Body of pancreas (tissue), 4 donors: ENCODE data around the gene RHBG. TPM values are rescaled to one million over a fixed set of nuclear protein-coding genes. Genes with fewer than 3 reads are reported as not detected.

Experiments
- ATAC-seq: fragments of 150-250 bp; one replicate; pipeline ENCODE4 v1.9.1; 2016
- DNase-seq, 4 donors: peaks; one replicate each; pipeline ENCODE4 v3.0.0-alpha.2; 2019
- H3K27ac ChIP-seq, 4 donors: fragments of 200-600 bp; sonication (generic); 1 replicate in 3 of 4; 2 replicates in 1 of 4; pipeline versions ENCODE4 v1.5.1 to v1.6.1; 2016 to 2019; ENCODE audit warnings: mild to moderate bottlenecking in 1 of 4, mixed read lengths in 1 of 4, moderate library complexity in 1 of 4
- H3K27me3 ChIP-seq, 2 donors: fragments of 200-600 bp; sonication (generic); one replicate each; pipeline ENCODE4 v1.6.0; 2016; ENCODE audit warnings: mild to moderate bottlenecking in 1 of 2
- H3K36me3 ChIP-seq, 2 donors: fragments of 200-600 bp; sonication (generic); replicated peaks in 1 of 2; 2 replicates each; pipeline ENCODE4 v1.5.1; 2016; ENCODE audit warnings: low read depth in 2 of 2; ENCODE audit not compliant: insufficient read depth in 1 of 2
- H3K4me1 ChIP-seq: fragments of 200-600 bp; sonication (generic); one replicate; pipeline ENCODE4 v1.6.0; 2016
- H3K4me3 ChIP-seq, 2 donors: fragments of 200-600 bp; sonication (generic); 1 replicate in 1 of 2; 2 replicates in 1 of 2; pipeline ENCODE4 v1.5.1; 2016 to 2019
- H3K9me3 ChIP-seq, 3 donors: fragments of 200-600 bp; sonication (generic); 1 replicate in 2 of 3; 2 replicates in 1 of 3; pipeline ENCODE4 v1.5.1; 2016
- POLR2A ChIP-seq, 3 donors: fragments of 450-650 bp; IDR thresholded peaks; one replicate each; pipeline ENCODE4 v1.6.1; 2016; ENCODE audit warnings: antibody characterized with exemption in 3 of 3, mild to moderate bottlenecking in 2 of 3
- WGBS, 2 donors: methylation state at CpG; one replicate each; pipeline ENCODE4 v1.1.5; 2017; 5-methylcytosine and 5-hydroxymethylcytosine counted together
- intact Hi-C: fragments of 100-400 bp; cut with DNase I; formaldehyde crosslinking; loops from one replicate; pipeline ENCODE4 v1.15.1; 2023
- total RNA-seq, 2 donors: library from RNA; depleted of rRNA; stranded (reverse); fragments of >200 nt; gene quantifications; one replicate each; pipeline ENCODE4 v1.1.0, GENCODE V29; 2016
- TF ChIP-seq, protein P1 (sequence below), 7 experiments: fragments of 450-650 bp in 4 of 7; fragments of 200-600 bp in 3 of 7; sonication (generic) in 3 of 7; IDR thresholded peaks; one replicate each; pipeline ENCODE4 v1.5.1; 2016 to 2019; ENCODE audit warnings: antibody characterized with exemption in 7 of 7

The RHBG gene
- total RNA-seq, 2 donors from 2014 or later = 3.3 TPM; not detected in 1

DNA sequence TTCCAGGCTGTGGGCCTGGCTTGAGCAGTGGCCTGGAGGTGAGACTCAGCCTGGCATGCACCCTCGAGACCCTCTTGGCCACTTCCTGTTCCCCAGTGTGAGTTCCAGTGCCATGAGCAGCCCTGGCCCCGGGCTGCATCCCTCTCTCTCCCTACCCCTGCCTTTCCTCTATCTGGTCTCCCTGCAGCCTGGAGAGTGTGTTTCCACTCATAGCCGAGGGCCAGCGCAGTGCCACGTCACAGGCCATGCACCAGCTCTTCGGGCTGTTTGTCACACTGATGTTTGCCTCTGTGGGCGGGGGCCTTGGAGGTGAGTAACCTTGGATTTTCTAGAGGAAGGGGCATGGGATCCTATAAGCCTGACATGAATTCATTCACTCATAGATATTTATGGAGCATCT, 13.6 kb downstream of the RHBG start:
- Histone ChIP-seq H3K27ac (no peak overlapping the region), H3K4me1 (no peaks in the 10 kb centered on the region), H3K9me3 (no peaks in the 10 kb centered on the region), H3K27me3 (no peaks in the 10 kb centered on the region), H3K4me3 (no peak overlapping the region), H3K36me3 (no peaks in the 10 kb centered on the region)
- intact Hi-C loops = no loop called here
- 51 to 63% methylated on average over 5 to 7 of the region's 7 CpGs for WGBS, 2 donors
- TF ChIP-seq POLR2A (IDR thresholded peaks at IDR 0.05) = no peak
- TF ChIP-seq, protein P1, sequence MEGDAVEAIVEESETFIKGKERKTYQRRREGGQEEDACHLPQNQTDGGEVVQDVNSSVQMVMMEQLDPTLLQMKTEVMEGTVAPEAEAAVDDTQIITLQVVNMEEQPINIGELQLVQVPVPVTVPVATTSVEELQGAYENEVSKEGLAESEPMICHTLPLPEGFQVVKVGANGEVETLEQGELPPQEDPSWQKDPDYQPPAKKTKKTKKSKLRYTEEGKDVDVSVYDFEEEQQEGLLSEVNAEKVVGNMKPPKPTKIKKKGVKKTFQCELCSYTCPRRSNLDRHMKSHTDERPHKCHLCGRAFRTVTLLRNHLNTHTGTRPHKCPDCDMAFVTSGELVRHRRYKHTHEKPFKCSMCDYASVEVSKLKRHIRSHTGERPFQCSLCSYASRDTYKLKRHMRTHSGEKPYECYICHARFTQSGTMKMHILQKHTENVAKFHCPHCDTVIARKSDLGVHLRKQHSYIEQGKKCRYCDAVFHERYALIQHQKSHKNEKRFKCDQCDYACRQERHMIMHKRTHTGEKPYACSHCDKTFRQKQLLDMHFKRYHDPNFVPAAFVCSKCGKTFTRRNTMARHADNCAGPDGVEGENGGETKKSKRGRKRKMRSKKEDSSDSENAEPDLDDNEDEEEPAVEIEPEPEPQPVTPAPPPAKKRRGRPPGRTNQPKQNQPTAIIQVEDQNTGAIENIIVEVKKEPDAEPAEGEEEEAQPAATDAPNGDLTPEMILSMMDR (IDR thresholded peaks at IDR 0.05) = no peak
- DNase-seq = no peak
- ATAC-seq = no peak

DNA sequence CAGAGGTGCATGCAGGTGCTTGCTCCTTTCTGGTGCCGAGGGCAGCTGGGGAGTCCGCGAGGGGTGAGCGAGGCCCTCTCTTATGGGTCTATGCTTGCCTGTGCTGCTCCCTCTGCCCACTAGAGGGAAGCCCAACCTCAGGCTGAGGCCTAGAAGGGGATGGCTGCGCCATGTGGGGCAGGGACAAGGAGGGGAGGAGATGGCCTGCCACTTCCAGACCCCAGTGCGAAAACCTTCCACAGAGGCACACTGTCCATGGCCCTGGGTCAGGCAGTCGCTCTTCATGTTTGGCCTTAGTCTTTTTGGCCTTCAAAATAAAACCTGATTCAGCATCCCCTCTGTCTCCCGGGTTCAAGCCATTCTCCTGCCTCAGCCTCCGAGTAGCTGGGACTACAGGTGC, 14.0 kb downstream of the RHBG start:
- Histone ChIP-seq H3K27me3 (peaks cover 0 to 3% of the 10 kb centered on the region in 2 donors), H3K9me3 (no peaks in the 10 kb centered on the region), H3K4me1 (peaks cover 3% of the 10 kb centered on the region), H3K36me3 (no peaks in the 10 kb centered on the region), H3K4me3 (no peak overlapping the region), H3K27ac (no peak overlapping the region)
- 36 to 87% methylated on average over 3 to 9 of the region's 9 CpGs for whole genome bisulfite sequencing, 2 donors
- intact Hi-C loops = no loop called here
- DNase-seq (peak; percentile 61 to 75 (median 66)), ATAC-seq (peak; percentile 84)
- no peak for TF ChIP-seq POLR2A (IDR thresholded peaks at IDR 0.05)
- TF ChIP-seq, protein P1 (IDR thresholded peaks at IDR 0.05) = peak; percentile 62 to 81 (median 70)

DNA sequence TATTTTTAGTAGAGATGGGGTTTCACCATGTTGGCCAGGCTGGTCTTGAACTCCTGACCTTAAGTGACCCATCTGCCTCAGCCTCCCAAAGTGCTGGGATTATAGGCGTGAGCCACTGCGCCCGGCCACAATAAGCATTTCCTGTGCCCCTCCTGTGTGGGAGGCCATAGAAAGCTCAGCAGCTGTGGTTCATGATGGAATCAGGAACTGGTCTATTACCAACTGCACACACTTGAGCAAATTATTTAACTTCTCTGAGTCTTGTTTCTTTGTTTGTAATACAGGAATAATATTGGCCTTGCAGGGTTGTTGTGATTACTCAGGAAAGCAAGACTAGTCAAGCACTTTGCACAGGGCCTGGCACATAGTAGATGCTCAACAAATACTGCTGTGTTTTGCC, 15.0 kb downstream of the RHBG start:
- WGBS, 2 donors = 58 to 71% methylated on average over 3 of the region's 3 CpGs
- intact Hi-C loops = loop anchor here (1.0 kb wide), 1 partner anchor 63 kb away; no protein-coding TSS in a partner anchor
- DNase-seq (no peak), ATAC-seq (no peak)
- Histone ChIP-seq H3K27me3 (peaks cover 0 to 10% of the 10 kb centered on the region in 2 donors), H3K4me1 (peaks cover 5% of the 10 kb centered on the region), H3K27ac (no peak overlapping the region), H3K36me3 (no peaks in the 10 kb centered on the region), H3K9me3 (no peaks in the 10 kb centered on the region), H3K4me3 (no peak overlapping the region)
- TF ChIP-seq, protein P1 (IDR thresholded peaks at IDR 0.05) = no peak
- TF ChIP-seq POLR2A (IDR thresholded peaks at IDR 0.05) = no peak

DNA sequence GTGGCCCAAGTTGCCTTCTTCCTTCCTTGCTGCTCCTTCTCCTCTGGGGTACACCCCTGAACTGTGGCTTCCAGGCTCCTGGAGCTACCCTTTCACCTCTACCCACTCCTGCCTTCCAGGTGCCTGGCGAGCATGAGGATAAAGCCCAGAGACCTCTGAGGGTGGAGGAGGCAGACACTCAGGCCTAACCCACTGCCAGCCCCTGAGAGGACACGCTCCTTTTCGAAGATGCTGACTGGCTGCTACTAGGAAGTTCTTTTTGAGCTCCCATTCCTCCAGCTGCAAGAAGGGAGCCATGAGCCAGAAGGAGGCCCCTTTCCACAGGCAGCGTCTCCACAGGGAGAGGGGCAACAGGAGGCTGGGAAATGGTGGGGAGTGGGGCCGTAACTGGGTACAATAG, 15.6 kb downstream of the RHBG start:
- no peak for ATAC-seq
- WGBS, 2 donors = 90 to 91% methylated on average over 5 of the region's 5 CpGs
- TF ChIP-seq, protein P1 (IDR thresholded peaks at IDR 0.05) = no peak
- TF ChIP-seq POLR2A (IDR thresholded peaks at IDR 0.05) = no peak

DNA sequence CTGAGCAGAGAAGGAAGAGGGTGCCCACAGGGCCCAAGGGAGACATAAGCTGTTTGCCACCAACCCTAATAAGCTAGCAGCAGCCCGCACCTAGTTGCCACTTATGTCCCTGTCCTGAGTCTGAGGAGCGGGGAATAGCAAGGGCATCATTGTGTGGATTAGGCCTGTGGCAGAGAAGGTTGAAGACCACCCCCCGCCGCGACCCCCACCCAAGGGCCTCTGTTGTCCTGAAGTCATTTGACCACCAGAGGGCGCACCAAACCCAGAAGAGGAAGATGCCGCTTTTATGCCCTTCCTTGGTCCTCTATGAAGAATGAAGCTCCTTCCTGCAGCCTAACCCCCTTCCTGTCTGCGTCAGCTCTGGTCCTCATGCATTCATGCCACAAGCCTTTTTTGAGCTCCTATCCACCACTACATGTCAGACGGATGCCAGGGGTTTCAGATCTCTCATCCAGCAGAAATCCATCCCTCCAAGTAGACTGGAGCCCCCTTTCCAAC, 16.6 kb downstream of the RHBG start:
- TF ChIP-seq, protein P1 (IDR thresholded peaks at IDR 0.05) = peak; percentile 62 to 96 (median 88)
- no peak for TF ChIP-seq POLR2A (IDR thresholded peaks at IDR 0.05)
- H3K27me3 ChIP-seq = peaks cover 0 to 10% of the 10 kb centered on the region in 2 donors
- no peak overlapping the region for H3K27ac ChIP-seq
- WGBS, 2 donors = 10 to 20% methylated on average over 9 of the region's 9 CpGs
- DNase-seq (peak; percentile 52 to 67 (median 60)), ATAC-seq (peak; percentile 38)
- no peaks in the 10 kb centered on the region for H3K9me3 ChIP-seq
- H3K4me3 ChIP-seq = no peak overlapping the region
- H3K4me1 ChIP-seq = peaks cover 5% of the 10 kb centered on the region
- no peaks in the 10 kb centered on the region for H3K36me3 ChIP-seq
- intact Hi-C loops = no loop called here

More for the DNA sequence above, 15.6 kb downstream of the RHBG start:
- H3K4me1 ChIP-seq = peaks cover 5% of the 10 kb centered on the region
- H3K9me3 ChIP-seq = no peaks in the 10 kb centered on the region
- H3K4me3 ChIP-seq = no peak overlapping the region
- no peak for DNase-seq
- intact Hi-C loops = loop anchor here (1.0 kb wide), 1 partner anchor 63 kb away; no protein-coding TSS in a partner anchor
- no peaks in the 10 kb centered on the region for H3K36me3 ChIP-seq
- H3K27ac ChIP-seq = no peak overlapping the region
- H3K27me3 ChIP-seq = peaks cover 0 to 10% of the 10 kb centered on the region in 2 donors
